RCC 7860 (cell line): ENCODE measurements around the gene TMEM183A.
A peak's percentile ranks its signal among the peaks of the same experiment; 100 is the strongest.

Source experiments
- DNase-seq: peaks from one replicate; pipeline ENCODE4 v3.0.0-alpha.2; 2015; ENCODE audit warnings: low spot score
- FAIRE-seq: peaks from 2 replicates; lab custom pipeline; 2012; peaks lifted over from hg19 to GRCh38; lab: Jason Lieb, UNC

TMEM183A gene

DNA sequence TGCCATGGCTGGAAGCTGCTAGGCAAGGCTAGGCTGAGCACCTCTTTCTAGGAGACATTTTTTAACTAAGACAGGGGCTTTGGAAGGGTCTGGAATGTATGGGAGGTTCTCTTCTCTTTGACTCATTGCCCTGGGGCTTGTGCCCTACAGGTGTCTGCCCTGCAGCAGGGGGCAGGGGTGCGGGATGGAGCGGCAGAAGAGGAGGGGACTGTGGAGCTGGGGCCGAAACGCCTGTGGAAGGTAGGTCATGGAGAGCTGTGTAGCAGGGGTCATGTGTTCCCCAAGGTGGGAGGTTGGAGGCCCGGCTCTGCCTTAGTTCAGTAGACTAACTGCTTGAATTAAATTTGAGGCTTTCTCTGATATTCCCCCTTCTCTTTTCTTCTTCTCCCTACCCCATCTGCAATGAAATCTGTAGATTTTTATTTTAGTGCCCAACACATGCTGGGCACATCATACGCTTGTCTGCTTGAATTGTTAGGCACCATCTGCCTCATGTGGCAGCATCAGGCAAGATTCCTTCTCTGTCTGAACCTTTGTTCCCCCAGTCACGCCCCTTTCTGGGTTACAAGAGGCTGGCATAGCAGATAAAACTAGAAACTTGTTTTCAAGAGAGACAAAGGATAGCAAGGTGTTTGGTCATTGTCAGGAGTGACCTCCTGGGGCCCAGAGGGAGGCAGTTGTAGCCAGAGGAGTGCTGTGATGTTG lies 37.5 kb downstream of the TMEM183A start:
- no peak for DNase-seq
- FAIRE-seq: no peak

DNA sequence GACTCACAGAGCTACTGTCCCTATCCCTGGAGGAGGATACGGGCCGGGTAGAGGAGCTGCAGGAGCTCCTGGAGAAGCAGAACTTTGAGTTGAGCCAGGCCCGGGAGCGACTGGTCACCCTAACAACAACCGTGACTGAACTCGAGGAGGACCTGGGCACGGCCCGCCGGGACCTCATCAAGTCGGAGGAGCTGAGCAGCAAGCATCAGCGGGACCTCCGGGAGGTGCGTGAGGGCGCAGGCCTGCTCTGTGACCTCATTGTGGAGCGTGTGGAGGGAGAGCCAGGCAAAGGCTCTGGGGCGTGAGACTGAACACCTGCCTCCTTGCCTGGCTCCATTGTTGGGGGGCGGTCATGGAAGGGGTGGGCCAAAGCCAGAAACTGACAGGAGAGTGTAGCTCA lies 38.2 kb downstream of the TMEM183A start:
- FAIRE-seq (no peak), DNase-seq (no peak)

GRCh38 chr1:203045821-203046594 lies 38.8 kb downstream of the TMEM183A start:
- FAIRE-seq: no peak
- DNase-seq: no peak

DNA sequence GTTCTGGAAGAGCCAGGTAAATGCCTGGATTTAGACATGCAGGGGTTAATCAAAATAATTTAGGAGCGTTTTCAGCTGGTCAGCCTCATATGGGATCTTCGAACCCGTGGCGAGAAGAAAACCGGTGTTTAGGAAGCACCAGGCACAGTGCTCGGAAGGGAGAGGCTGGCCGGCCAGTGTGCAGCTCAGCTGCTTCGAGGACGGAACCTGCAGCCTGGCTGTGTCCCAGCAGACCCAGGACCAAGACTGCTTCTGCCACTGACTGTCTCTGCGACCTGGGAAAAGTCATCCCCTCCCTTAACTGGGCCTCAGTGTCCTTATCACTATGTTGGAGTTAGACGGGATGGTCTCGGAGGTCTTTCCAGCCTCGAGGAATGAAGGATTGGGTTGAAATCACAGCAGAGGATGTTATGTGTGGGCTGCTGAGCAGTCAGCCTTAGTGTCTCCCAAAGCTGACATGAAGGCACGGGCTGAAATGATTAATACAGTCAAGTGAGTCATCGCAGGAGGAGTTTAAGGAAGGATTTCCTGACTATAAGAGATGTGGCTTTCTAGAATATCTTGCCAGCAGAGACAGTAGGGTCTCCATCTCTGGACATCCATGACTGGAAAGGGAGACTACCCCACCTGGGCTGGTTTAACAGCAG lies 39.9 kb downstream of the TMEM183A start:
- peak; percentile 88 for FAIRE-seq
- DNase-seq: peak; percentile 76

- no peak for DNase-seq
- FAIRE-seq: no peak
Measured at GRCh38 chr1:203048086-203048485, 40.9 kb downstream of the TMEM183A start.

GRCh38 chr1:203048555-203049051 lies 41.4 kb downstream of the TMEM183A start:
- FAIRE-seq: no peak
- no peak for DNase-seq

- no peak for DNase-seq
- FAIRE-seq: no peak
Measured at GRCh38 chr1:203049077-203049476, 41.9 kb downstream of the TMEM183A start.

DNA sequence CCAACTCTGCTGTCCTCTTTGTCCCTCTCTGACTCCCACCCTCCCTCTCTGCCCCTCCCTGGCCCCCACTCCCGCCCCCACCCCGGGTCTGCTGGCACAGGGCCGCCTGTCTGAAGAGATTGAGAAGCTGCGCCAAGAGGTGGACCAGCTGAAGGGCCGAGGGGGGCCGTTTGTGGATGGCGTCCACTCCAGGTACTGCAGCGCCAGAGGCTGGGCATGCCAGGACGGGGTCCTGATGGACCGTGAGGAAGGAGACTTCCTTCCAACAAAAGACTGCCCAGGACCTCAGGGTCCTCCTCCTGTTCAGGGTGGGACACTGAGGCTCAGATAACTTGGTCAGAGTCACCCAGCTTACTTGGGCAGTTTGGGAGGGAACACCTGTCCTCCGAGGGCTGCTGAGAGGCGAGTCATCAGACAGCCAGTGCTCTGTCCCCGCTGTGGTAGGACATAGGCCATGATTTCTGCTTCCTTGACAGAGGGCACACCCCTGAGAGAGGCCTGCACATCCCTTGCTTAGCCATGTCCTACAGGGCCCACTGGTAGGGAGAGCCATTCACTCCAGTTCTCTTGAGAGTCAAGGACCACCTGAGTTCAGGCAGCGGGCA lies 42.5 kb downstream of the TMEM183A start:
- FAIRE-seq: no peak
- DNase-seq: no peak

DNA sequence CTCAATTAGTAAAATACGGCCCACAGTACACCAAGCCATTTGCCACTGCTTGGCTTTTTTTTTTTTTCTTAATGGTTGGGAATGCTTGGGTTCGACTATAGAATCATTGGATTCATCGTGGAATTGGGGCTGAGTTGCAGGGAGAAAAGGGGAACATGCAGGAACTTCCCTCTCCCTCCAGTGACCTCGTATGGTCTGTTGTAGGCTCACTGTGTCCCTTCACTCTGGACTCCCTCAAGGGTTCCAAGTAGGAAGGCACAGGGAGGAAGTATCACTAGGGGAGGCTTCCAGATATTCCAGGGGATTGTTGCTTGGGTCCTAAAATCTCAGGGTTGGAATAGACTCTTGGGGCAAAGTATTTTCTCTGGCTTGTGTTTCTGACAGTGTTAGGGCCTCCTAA lies 43.7 kb downstream of the TMEM183A start:
- DNase-seq: no peak
- FAIRE-seq: no peak

- DNase-seq: no peak
- no peak for FAIRE-seq
Measured at GRCh38 chr1:203051841-203052324, 44.7 kb downstream of the TMEM183A start.

- no peak for DNase-seq
- FAIRE-seq: no peak
Measured at GRCh38 chr1:203052601-203053000, 45.4 kb downstream of the TMEM183A start.

GRCh38 chr1:203054184-203054583 lies 47.0 kb downstream of the TMEM183A start:
- FAIRE-seq: no peak
- DNase-seq: no peak

GRCh38 chr1:203054642-203055041 lies 47.5 kb downstream of the TMEM183A start:
- FAIRE-seq: no peak

DNA sequence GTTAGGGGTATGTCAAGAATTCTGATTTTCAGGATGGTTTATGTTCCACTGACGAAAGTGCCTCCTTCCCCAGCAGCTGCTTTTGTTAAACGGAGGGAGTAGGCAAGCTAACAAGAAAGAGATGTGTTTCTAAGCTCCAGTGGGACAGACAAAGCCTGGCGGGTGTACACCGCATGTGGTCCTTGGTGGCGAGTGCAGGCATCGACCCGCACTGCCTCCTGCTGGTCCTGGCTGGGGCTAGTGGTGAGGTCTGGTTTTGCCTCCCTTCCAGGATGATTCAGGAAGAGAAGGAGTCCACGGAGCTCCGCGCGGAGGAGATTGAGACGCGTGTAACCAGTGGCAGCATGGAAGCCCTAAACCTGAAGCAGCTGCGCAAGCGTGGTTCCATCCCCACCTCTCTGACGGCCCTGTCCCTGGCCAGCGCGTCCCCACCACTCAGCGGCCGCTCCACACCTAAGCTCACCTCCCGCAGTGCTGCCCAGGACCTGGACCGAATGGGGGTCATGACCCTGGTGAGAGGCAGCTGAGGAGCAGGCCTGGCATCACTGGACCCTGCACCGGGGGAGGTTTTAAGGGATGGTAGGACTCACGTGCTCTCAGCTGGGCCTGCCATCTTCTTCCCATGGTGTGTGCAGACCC lies 48.1 kb downstream of the TMEM183A start:
- FAIRE-seq (no peak), DNase-seq (no peak)

More at GRCh38 chr1:203054642-203055041, 47.5 kb downstream of the TMEM183A start:
- no peak for DNase-seq

DNA sequence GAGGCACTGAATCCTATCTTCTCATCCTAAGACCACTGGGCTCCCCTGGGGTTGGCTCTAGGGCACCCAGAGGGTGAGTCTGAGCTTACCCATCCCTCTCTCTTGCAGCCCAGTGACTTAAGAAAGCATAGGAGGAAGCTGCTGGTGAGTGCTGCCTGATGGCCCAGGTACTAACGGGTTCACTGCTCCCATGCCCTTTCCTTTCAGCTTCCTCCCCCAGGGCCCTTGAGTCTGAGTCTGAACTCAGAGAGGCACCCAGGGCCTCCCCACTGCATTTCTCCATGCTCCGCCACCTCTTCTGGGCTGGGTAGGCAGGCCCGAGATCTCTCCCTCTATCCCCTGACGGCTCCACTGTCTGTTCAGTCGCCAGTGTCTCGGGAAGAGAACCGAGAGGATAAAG lies 48.8 kb downstream of the TMEM183A start:
- DNase-seq (no peak), FAIRE-seq (no peak)

DNA sequence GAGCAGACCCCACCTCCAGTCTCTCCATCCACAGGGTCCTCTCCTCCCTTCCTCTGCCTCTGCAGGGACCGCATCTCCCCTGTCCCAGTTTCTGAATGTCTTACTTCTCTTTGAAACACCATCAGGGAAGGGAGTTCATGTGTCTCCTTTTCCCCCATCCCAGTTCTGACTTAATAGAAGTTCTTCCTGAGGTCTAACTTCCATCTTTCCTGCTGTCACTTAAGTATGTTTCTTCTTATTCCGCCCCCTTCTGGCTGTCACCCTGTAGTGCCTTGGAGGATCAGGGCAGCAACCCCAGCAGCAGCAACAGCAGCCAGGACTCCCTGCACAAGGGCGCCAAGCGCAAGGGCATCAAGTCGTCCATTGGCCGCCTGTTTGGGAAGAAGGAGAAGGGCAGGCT lies 49.3 kb downstream of the TMEM183A start:
- FAIRE-seq (no peak), DNase-seq (no peak)

- no peak for FAIRE-seq
- DNase-seq: no peak
Measured at GRCh38 chr1:203057911-203058675, 50.9 kb downstream of the TMEM183A start.

DNA sequence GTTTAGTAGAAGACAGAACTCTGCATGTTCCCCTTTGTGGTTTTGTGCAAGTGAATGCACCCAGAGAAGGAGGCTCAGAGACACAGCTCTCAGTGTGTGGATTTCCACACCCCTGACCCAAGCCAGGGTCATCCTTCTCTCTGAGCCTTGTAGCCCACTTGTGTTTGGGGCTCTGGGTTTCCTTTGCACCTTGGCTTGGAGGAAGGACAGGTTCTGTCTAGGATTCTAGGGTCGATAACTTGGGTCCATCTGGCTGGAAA lies 51.4 kb downstream of the TMEM183A start:
- FAIRE-seq (no peak), DNase-seq (no peak)

DNA sequence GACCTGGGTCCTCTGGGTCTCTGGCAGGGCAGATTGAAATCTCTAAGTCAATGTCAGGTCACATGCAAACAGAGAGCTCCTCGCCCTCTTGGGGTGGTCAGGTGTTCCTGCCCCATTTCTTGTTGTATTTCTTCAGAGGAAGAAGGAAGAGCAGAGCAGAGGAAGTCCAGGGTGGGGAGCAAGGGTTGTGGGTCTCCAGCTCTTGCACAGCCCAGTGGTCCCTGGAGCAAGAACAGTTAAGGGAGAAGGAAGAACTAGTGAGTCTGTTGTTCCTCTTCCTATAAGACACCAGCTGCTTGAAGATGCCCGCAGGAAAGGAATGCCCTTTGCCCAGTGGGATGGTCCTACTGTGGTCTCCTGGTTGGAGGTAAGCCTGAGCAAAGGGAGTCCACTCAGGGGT lies 52.3 kb downstream of the TMEM183A start:
- no peak for FAIRE-seq
- no peak for DNase-seq

DNA sequence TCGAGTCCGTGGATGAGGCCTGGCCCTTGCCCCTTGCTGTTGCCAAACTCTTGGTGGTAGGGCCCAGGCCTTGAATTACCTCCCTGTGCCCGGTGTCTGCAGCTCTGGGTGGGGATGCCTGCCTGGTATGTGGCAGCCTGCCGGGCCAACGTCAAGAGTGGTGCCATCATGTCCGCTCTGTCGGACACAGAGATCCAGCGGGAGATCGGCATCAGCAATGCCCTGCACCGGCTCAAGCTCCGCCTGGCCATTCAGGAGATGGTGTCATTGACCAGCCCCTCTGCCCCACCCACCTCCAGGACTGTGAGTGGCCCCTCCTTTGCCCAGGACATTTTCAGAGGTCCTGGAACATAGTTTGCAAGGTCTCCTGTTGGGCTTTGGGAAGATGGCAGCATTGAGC lies 52.9 kb downstream of the TMEM183A start:
- no peak for FAIRE-seq
- no peak for DNase-seq
